ENCODE data around the gene UROC1.
"Not testable (repeated sequence)": the region's sequence is repeated elsewhere in the genome, so short reads cannot be mapped to it uniquely, and the experiment has no call there.

Gene UROC1

DNA sequence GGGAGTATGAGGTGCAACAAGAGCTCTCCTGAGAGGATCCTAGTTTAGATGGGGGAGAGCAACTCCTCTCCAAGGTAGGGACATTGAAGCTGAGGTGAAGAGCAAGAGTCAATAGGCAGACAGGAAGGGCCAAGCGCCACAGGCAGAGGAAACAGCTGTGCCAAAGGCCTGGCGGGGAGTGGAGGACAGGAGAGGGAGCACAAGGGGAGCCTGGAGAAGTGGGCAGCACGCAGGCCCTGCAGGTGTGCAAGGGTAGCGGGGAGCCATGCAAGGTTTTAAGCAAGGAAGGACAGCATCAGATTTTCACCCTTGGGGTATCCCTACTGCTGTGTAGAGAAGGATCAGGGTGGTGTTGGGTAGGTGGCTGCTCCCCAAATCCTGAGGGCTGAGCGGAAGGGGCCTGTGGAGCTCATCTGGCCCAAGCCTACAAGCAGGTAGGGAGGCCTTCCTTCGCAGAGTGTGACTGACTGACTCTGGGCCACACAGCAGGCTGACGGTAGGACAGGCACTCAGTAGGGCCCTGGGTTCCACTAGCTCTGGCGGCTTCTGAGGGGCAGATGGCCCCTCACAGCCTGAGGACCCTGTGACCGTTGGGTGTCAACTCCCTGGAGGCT lies 19.6 kb upstream of the UROC1 start:
- H3K27me3 ChIP-seq (ENCODE audit: insufficient read depth, poor library complexity, severe bottlenecking), result no peaks in the 10 kb centered on the region
- no peak for DNase-seq (ENCODE audit: low read depth in 1 of 2, low spot score in 1 of 2)
- TF ChIP-seq CTCF (IDR thresholded peaks at IDR 0.05; ENCODE audit: insufficient read depth, low read length) (no peak), SPI1 (IDR thresholded peaks at IDR 0.05; ENCODE audit: borderline replicate concordance, low read depth) (no peak), GABPA (IDR thresholded peaks at IDR 0.05; ENCODE audit: low read depth) (no peak), POLR2AphosphoS5 (IDR thresholded peaks at IDR 0.05; ENCODE audit: low read depth) (no peak)
- TF ChIP-seq, protein P1, sequence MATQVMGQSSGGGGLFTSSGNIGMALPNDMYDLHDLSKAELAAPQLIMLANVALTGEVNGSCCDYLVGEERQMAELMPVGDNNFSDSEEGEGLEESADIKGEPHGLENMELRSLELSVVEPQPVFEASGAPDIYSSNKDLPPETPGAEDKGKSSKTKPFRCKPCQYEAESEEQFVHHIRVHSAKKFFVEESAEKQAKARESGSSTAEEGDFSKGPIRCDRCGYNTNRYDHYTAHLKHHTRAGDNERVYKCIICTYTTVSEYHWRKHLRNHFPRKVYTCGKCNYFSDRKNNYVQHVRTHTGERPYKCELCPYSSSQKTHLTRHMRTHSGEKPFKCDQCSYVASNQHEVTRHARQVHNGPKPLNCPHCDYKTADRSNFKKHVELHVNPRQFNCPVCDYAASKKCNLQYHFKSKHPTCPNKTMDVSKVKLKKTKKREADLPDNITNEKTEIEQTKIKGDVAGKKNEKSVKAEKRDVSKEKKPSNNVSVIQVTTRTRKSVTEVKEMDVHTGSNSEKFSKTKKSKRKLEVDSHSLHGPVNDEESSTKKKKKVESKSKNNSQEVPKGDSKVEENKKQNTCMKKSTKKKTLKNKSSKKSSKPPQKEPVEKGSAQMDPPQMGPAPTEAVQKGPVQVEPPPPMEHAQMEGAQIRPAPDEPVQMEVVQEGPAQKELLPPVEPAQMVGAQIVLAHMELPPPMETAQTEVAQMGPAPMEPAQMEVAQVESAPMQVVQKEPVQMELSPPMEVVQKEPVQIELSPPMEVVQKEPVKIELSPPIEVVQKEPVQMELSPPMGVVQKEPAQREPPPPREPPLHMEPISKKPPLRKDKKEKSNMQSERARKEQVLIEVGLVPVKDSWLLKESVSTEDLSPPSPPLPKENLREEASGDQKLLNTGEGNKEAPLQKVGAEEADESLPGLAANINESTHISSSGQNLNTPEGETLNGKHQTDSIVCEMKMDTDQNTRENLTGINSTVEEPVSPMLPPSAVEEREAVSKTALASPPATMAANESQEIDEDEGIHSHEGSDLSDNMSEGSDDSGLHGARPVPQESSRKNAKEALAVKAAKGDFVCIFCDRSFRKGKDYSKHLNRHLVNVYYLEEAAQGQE (IDR thresholded peaks at IDR 0.05; ENCODE audit: insufficient replicate concordance, low read depth), result no peak
- no peak overlapping the region for H3K27ac ChIP-seq (replicated peaks)
- no peak overlapping the region for H3K4me3 ChIP-seq (replicated peaks; ENCODE audit: insufficient read depth, low read length)

GRCh38 chr3:126536126-126536525 lies 18.6 kb upstream of the UROC1 start:
- Histone ChIP-seq H3K27me3 (ENCODE audit: insufficient read depth, poor library complexity, severe bottlenecking) (no peaks in the 10 kb centered on the region), H3K4me3 (replicated peaks; ENCODE audit: insufficient read depth, low read length) (no peak overlapping the region), H3K27ac (replicated peaks) (no peak overlapping the region)
- no peak for DNase-seq (ENCODE audit: low read depth in 1 of 2, low spot score in 1 of 2)
- no peak for TF ChIP-seq POLR2AphosphoS5 (IDR thresholded peaks at IDR 0.05; ENCODE audit: low read depth)
- no peak for TF ChIP-seq SPI1 (IDR thresholded peaks at IDR 0.05; ENCODE audit: borderline replicate concordance, low read depth)
- TF ChIP-seq CTCF (IDR thresholded peaks at IDR 0.05; ENCODE audit: insufficient read depth, low read length), result no peak
- no peak for TF ChIP-seq GABPA (IDR thresholded peaks at IDR 0.05; ENCODE audit: low read depth)
- TF ChIP-seq, protein P1 (IDR thresholded peaks at IDR 0.05; ENCODE audit: insufficient replicate concordance, low read depth), result no peak

- H3K27ac ChIP-seq (replicated peaks), result no peak overlapping the region
- no peaks in the 10 kb centered on the region for H3K27me3 ChIP-seq (ENCODE audit: insufficient read depth, poor library complexity, severe bottlenecking)
- H3K4me3 ChIP-seq (replicated peaks; ENCODE audit: insufficient read depth, low read length), result no peak overlapping the region
- TF ChIP-seq POLR2AphosphoS5 (IDR thresholded peaks at IDR 0.05; ENCODE audit: low read depth) (no peak), GABPA (IDR thresholded peaks at IDR 0.05; ENCODE audit: low read depth) (no peak), SPI1 (IDR thresholded peaks at IDR 0.05; ENCODE audit: borderline replicate concordance, low read depth) (no peak)
- TF ChIP-seq, protein P1 (IDR thresholded peaks at IDR 0.05; ENCODE audit: insufficient replicate concordance, low read depth), result no peak
- no peak for DNase-seq (ENCODE audit: low read depth in 1 of 2, low spot score in 1 of 2)
These were observed 18.1 kb upstream of the UROC1 start for GRCh38 chr3:126535636-126536035.

GRCh38 chr3:126534716-126535115 lies 17.1 kb upstream of the UROC1 start:
- not testable (repeated sequence) for H3K4me3 ChIP-seq (replicated peaks; ENCODE audit: insufficient read depth, low read length); H3K27ac ChIP-seq (replicated peaks); H3K27me3 ChIP-seq (ENCODE audit: insufficient read depth, poor library complexity, severe bottlenecking); DNase-seq (ENCODE audit: low read depth in 1 of 2, low spot score in 1 of 2)

All from HL-60 (cell line).